IPS-20b (cell line): Measurements from ENCODE around the gene TAF11L5.
"Not testable (repeated sequence)": the region's sequence is repeated elsewhere in the genome, so short reads cannot be mapped to it uniquely, and the experiment has no call there.

ENCODE experiments used
- H3K27ac ChIP-seq: one replicate; pipeline ENCODE4 v1.5.1; 2013; ENCODE audit warnings: low read length
- H3K27me3 ChIP-seq: 2 replicates; pipeline ENCODE4 v1.6.1; 2013; ENCODE audit warnings: mild to moderate bottlenecking, low read length, inconsistent platforms; ENCODE audit not compliant: insufficient read depth
- H3K36me3 ChIP-seq: 2 replicates; pipeline ENCODE4 v1.6.1; 2013; ENCODE audit warnings: low read depth, mild to moderate bottlenecking, inconsistent platforms, low read length, moderate library complexity; ENCODE audit not compliant: insufficient read depth
- H3K4me1 ChIP-seq: 2 replicates; pipeline ENCODE4 v1.6.1; 2013; ENCODE audit warnings: mild to moderate bottlenecking, control low read depth, inconsistent platforms, low read length, moderate library complexity; ENCODE audit not compliant: insufficient read depth
- H3K4me3 ChIP-seq: 2 replicates; pipeline ENCODE4 v1.5.1; 2013; ENCODE audit warnings: mild to moderate bottlenecking, low read length, inconsistent platforms
- H3K9ac ChIP-seq: 2 replicates; pipeline ENCODE4 v1.6.1; 2013; ENCODE audit warnings: low read depth, mild to moderate bottlenecking, inconsistent platforms, low read length, moderate library complexity
- H3K9me3 ChIP-seq: 2 replicates; pipeline ENCODE4 v1.6.1; 2013; ENCODE audit warnings: mild to moderate bottlenecking, low read depth, low read length, inconsistent platforms; ENCODE audit not compliant: insufficient read depth

The TAF11L5 gene

GRCh38 chr5:17524935-17525334 lies at the start of gene TAF11L5:
Gene TAF11L5, plus strand, starts transcription at chr5:17525235.
- H3K27me3 ChIP-seq, H3K9me3 ChIP-seq, H3K4me1 ChIP-seq, H3K27ac ChIP-seq, H3K9ac ChIP-seq, H3K36me3 ChIP-seq, H3K4me3 ChIP-seq: not testable (repeated sequence)

GRCh38 chr5:17477043-17477442 lies 48.0 kb upstream of the TAF11L5 start:
- Histone ChIP-seq H3K9me3 (no peaks in the 10 kb centered on the region), H3K27me3 (no peaks in the 10 kb centered on the region), H3K9ac (no peak overlapping the region), H3K27ac (no peak overlapping the region), H3K4me1 (no peaks in the 10 kb centered on the region), H3K36me3 (no peaks in the 10 kb centered on the region), H3K4me3 (no peak overlapping the region)

GRCh38 chr5:17477573-17478265 lies 47.3 kb upstream of the TAF11L5 start:
- Histone ChIP-seq H3K9ac (no peak overlapping the region), H3K9me3 (no peaks in the 10 kb centered on the region), H3K27ac (no peak overlapping the region), H3K4me3 (no peak overlapping the region), H3K36me3 (no peaks in the 10 kb centered on the region), H3K27me3 (no peaks in the 10 kb centered on the region), H3K4me1 (no peaks in the 10 kb centered on the region)

- Histone ChIP-seq H3K27me3 (no peaks in the 10 kb centered on the region), H3K27ac (no peak overlapping the region), H3K4me3 (no peak overlapping the region), H3K4me1 (no peaks in the 10 kb centered on the region), H3K9me3 (no peaks in the 10 kb centered on the region), H3K36me3 (no peaks in the 10 kb centered on the region), H3K9ac (no peak overlapping the region)
Measured at GRCh38 chr5:17481378-17481777, 43.7 kb upstream of the TAF11L5 start.

GRCh38 chr5:17482790-17483189 lies 42.2 kb upstream of the TAF11L5 start:
- Histone ChIP-seq H3K4me3 (no peak overlapping the region), H3K4me1 (no peaks in the 10 kb centered on the region), H3K36me3 (no peaks in the 10 kb centered on the region), H3K27ac (no peak overlapping the region), H3K9ac (no peak overlapping the region), H3K27me3 (no peaks in the 10 kb centered on the region), H3K9me3 (no peaks in the 10 kb centered on the region)

GRCh38 chr5:17486464-17487173 lies 38.4 kb upstream of the TAF11L5 start:
- H3K27me3 ChIP-seq, H3K4me3 ChIP-seq, H3K9ac ChIP-seq, H3K4me1 ChIP-seq, H3K27ac ChIP-seq, H3K9me3 ChIP-seq, H3K36me3 ChIP-seq: not testable (repeated sequence)

- Histone ChIP-seq H3K27ac (no peak overlapping the region), H3K4me3 (no peak overlapping the region), H3K9ac (no peak overlapping the region), H3K9me3 (no peaks in the 10 kb centered on the region), H3K4me1 (no peaks in the 10 kb centered on the region), H3K27me3 (no peaks in the 10 kb centered on the region), H3K36me3 (no peaks in the 10 kb centered on the region)
Measured at GRCh38 chr5:17487174-17487512, 37.9 kb upstream of the TAF11L5 start.

GRCh38 chr5:17491257-17491656 lies 33.8 kb upstream of the TAF11L5 start:
- not testable (repeated sequence) for H3K9me3 ChIP-seq, H3K27me3 ChIP-seq, H3K27ac ChIP-seq, H3K4me1 ChIP-seq, H3K9ac ChIP-seq, H3K36me3 ChIP-seq, H3K4me3 ChIP-seq

- Histone ChIP-seq H3K27me3 (no peaks in the 10 kb centered on the region), H3K27ac (no peak overlapping the region), H3K9ac (no peak overlapping the region), H3K4me1 (no peaks in the 10 kb centered on the region), H3K4me3 (no peak overlapping the region), H3K9me3 (no peaks in the 10 kb centered on the region), H3K36me3 (no peaks in the 10 kb centered on the region)
Measured at GRCh38 chr5:17492770-17493169, 32.3 kb upstream of the TAF11L5 start.

- Histone ChIP-seq H3K4me3 (no peak overlapping the region), H3K27me3 (no peaks in the 10 kb centered on the region), H3K36me3 (no peaks in the 10 kb centered on the region), H3K4me1 (no peaks in the 10 kb centered on the region), H3K27ac (no peak overlapping the region), H3K9me3 (no peaks in the 10 kb centered on the region), H3K9ac (no peak overlapping the region)
Measured at GRCh38 chr5:17497446-17497845, 27.6 kb upstream of the TAF11L5 start.

GRCh38 chr5:17497931-17498330 lies 27.1 kb upstream of the TAF11L5 start, which contains the start of gene TAF11L2:
Gene TAF11L2, plus strand, starts transcription at chr5:17498231.
- H3K9me3 ChIP-seq, H3K27me3 ChIP-seq, H3K27ac ChIP-seq, H3K9ac ChIP-seq, H3K4me1 ChIP-seq, H3K36me3 ChIP-seq, H3K4me3 ChIP-seq: not testable (repeated sequence)

- no peaks in the 10 kb centered on the region for H3K27me3 ChIP-seq
- H3K4me3 ChIP-seq = no peak overlapping the region
- no peak overlapping the region for H3K9ac ChIP-seq
- no peaks in the 10 kb centered on the region for H3K4me1 ChIP-seq
- no peak overlapping the region for H3K27ac ChIP-seq
- no peaks in the 10 kb centered on the region for H3K9me3 ChIP-seq
- H3K36me3 ChIP-seq = no peaks in the 10 kb centered on the region
Measured at GRCh38 chr5:17511775-17512325, 13.2 kb upstream of the TAF11L5 start.
